IMR-90 (cell line): ENCODE measurements around the gene TTLL11. TPM values are rescaled to one million over a fixed set of nuclear protein-coding genes. Genes with fewer than 3 reads are reported as not detected.

ENCODE experiments used
- ATAC-seq: fragments of 200-7000 bp; cut with Tn5 transposase; 2 replicates; pipeline ENCODE4 v1.9.1; 2020; ENCODE audit warnings: low read depth, mild to moderate bottlenecking, moderate library complexity
- BruUV-seq: library from RNA; stranded (reverse); fragments of 400-500 nt; replicated peaks from 2 replicates; lab custom pipeline; 2021; lab: Mats Ljungman, UMichigan
- CTCF ChIA-PET: fragments of 300-600 bp; formaldehyde crosslinking; extraction: SDS; loops from one replicate; lab custom pipeline; 2021; ENCODE audit warnings: antibody characterized with exemption; lab: Yijun Ruan, JAX
- POLR2A ChIA-PET: fragments of 300-600 bp; sonication (Branson Sonifier 250); formaldehyde crosslinking; loops from one replicate; lab custom pipeline; 2022; ENCODE audit warnings: antibody characterized with exemption; ENCODE audit not compliant: unreplicated experiment; lab: Charles Lee
- DNase-seq: peaks from one replicate; pipeline ENCODE4 v3.0.0; 2013
- H2AFZ ChIP-seq: replicated peaks from 2 replicates; pipeline ENCODE3; 2013; ENCODE audit warnings: low read length, mild to moderate bottlenecking; ENCODE audit not compliant: poor library complexity
- H2AK5ac ChIP-seq: 2 replicates; pipeline ENCODE4 v1.6.1; 2013; ENCODE audit warnings: low read depth, low read length, inconsistent platforms
- H2AK9ac ChIP-seq: replicated peaks from 2 replicates; pipeline ENCODE3; 2013; ENCODE audit warnings: mild to moderate bottlenecking, low read depth, low read length, moderate library complexity; ENCODE audit not compliant: poor library complexity
- H2BK120ac ChIP-seq: 2 replicates; pipeline ENCODE4 v1.6.1; 2013; ENCODE audit warnings: low read depth, low read length, inconsistent platforms
- H2BK15ac ChIP-seq: 3 replicates; pipeline ENCODE4 v1.6.1; 2013; ENCODE audit warnings: low read depth, low read length, inconsistent platforms
- H2BK20ac ChIP-seq: 2 replicates; pipeline ENCODE4 v1.6.1; 2013; ENCODE audit warnings: low read depth, mild to moderate bottlenecking, inconsistent platforms, low read length, moderate library complexity
- H2BK5ac ChIP-seq: 2 replicates; pipeline ENCODE4 v1.6.1; 2013; ENCODE audit warnings: mild to moderate bottlenecking, low read depth, low read length, inconsistent platforms; ENCODE audit not compliant: poor library complexity, severe bottlenecking
- H3K14ac ChIP-seq: replicated peaks from 2 replicates; pipeline ENCODE4 v1.6.1; 2013; ENCODE audit warnings: low read depth, low read length, inconsistent platforms
- H3K18ac ChIP-seq: 2 replicates; pipeline ENCODE4 v1.6.1; 2013; ENCODE audit warnings: low read depth, low read length, control low read depth
- H3K23ac ChIP-seq: 2 replicates; pipeline ENCODE4 v1.6.1; 2013; ENCODE audit warnings: low read depth, low read length, inconsistent platforms
- H3K27ac ChIP-seq: 2 replicates; pipeline ENCODE4 v1.5.1; 2013; ENCODE audit warnings: mild to moderate bottlenecking, control low read depth, low read length; ENCODE audit not compliant: insufficient read depth
- H3K27me3 ChIP-seq: 2 replicates; pipeline ENCODE4 v1.6.1; 2013; ENCODE audit warnings: low read length; ENCODE audit not compliant: control insufficient read depth, insufficient read depth
- H3K36me3 ChIP-seq: 2 replicates; pipeline ENCODE4 v1.6.1; 2013; ENCODE audit warnings: low read length, mixed read lengths; ENCODE audit not compliant: control insufficient read depth, insufficient read depth
- H3K4ac ChIP-seq: 2 replicates; pipeline ENCODE4 v1.6.1; 2013; ENCODE audit warnings: low read depth, low read length, inconsistent platforms
- H3K4me1 ChIP-seq: 2 replicates; pipeline ENCODE4 v1.6.1; 2013; ENCODE audit warnings: low read length, mixed read lengths; ENCODE audit not compliant: control insufficient read depth, insufficient read depth
- H3K4me2 ChIP-seq: 2 replicates; pipeline ENCODE4 v1.6.1; 2013; ENCODE audit warnings: low read depth, mild to moderate bottlenecking, control low read depth, low read length, moderate library complexity
- H3K4me3 ChIP-seq: 2 replicates; pipeline ENCODE4 v1.5.1; 2013; ENCODE audit warnings: low read depth, mild to moderate bottlenecking, control low read depth, low read length, moderate library complexity; ENCODE audit not compliant: insufficient read depth
- H3K56ac ChIP-seq: 2 replicates; pipeline ENCODE4 v1.6.1; 2013; ENCODE audit warnings: low read length, inconsistent platforms; ENCODE audit not compliant: insufficient read depth; ENCODE audit errors: extremely low read depth
- H3K79me1 ChIP-seq, 2 experiments: 2 replicates each; pipeline ENCODE4 v1.6.1; 2013; ENCODE audit warnings: low read length in 2 of 2, inconsistent platforms in 1 of 2, low read depth in 1 of 2
- H3K9ac ChIP-seq: 2 replicates; pipeline ENCODE4 v1.6.1; 2013; ENCODE audit warnings: low read depth, low read length, control low read depth
- H3K9me1 ChIP-seq: 2 replicates; pipeline ENCODE4 v1.6.1; 2013; ENCODE audit warnings: low read length, inconsistent platforms; ENCODE audit not compliant: insufficient read depth
- H3K9me3 ChIP-seq: 2 replicates; pipeline ENCODE4 v1.6.1; 2013; ENCODE audit warnings: low read length; ENCODE audit not compliant: control insufficient read depth, insufficient read depth
- H4K20me1 ChIP-seq: 2 replicates; pipeline ENCODE4 v1.6.1; 2013; ENCODE audit warnings: low read length, inconsistent platforms; ENCODE audit not compliant: insufficient read depth
- H4K5ac ChIP-seq: 2 replicates; pipeline ENCODE4 v1.6.1; 2013; ENCODE audit warnings: mild to moderate bottlenecking, low read depth, low read length, control low read depth
- H4K8ac ChIP-seq, 2 experiments: 2 replicates each; pipeline ENCODE4 v1.6.1; 2013; ENCODE audit warnings: low read depth in 2 of 2, low read length in 2 of 2, control low read depth in 1 of 2, inconsistent platforms in 1 of 2
- H4K91ac ChIP-seq: 2 replicates; pipeline ENCODE4 v1.6.1; 2013; ENCODE audit warnings: low read depth, low read length, inconsistent platforms; ENCODE audit not compliant: insufficient read depth
- BHLHE40 ChIP-seq: fragments of 150-350 bp; IDR thresholded peaks from 2 replicates; pipeline ENCODE4 v1.6.1; 2016; ENCODE audit warnings: mild to moderate bottlenecking, low read depth, low read length
- CTCF ChIP-seq: conservative IDR thresholded peaks from 2 replicates; pipeline ENCODE4 v1.5.1; 2012; ENCODE audit warnings: mild to moderate bottlenecking, low read depth, low read length, improper control_type of control experiment
- ELK1 ChIP-seq: fragments of 150-350 bp; IDR thresholded peaks from 2 replicates; pipeline ENCODE4 v1.6.1; 2016; ENCODE audit warnings: low read depth, mild to moderate bottlenecking, low read length, moderate library complexity, borderline replicate concordance
- MAFK ChIP-seq: IDR thresholded peaks from 2 replicates; pipeline ENCODE4 v1.6.1; 2012; ENCODE audit warnings: low read depth, low read length, improper control_type of control experiment
- NFE2L2 ChIP-seq: fragments of 150-350 bp; IDR thresholded peaks from 2 replicates; pipeline ENCODE4 v1.6.1; 2016; ENCODE audit warnings: low read depth, mild to moderate bottlenecking, low read length
- POLR2A ChIP-seq: IDR thresholded peaks from 2 replicates; pipeline ENCODE4 v1.6.1; 2012; ENCODE audit warnings: mild to moderate bottlenecking, low read depth, low read length
- RAD21 ChIP-seq: IDR thresholded peaks from 2 replicates; pipeline ENCODE4 v1.6.1; 2012; ENCODE audit warnings: low read length, improper control_type of control experiment
- RCOR1 ChIP-seq: IDR thresholded peaks from 2 replicates; pipeline ENCODE4 v1.6.1; 2012; ENCODE audit warnings: mild to moderate bottlenecking, low read length, improper control_type of control experiment; ENCODE audit not compliant: insufficient replicate concordance
- RFX5 ChIP-seq: IDR thresholded peaks from 2 replicates; pipeline ENCODE4 v1.8.0; 2012; ENCODE audit warnings: low read depth, mild to moderate bottlenecking, low read length, moderate library complexity
- SMC3 ChIP-seq: fragments of 150-350 bp; IDR thresholded peaks from 2 replicates; pipeline ENCODE4 v1.6.1; 2016; ENCODE audit warnings: low read depth, mild to moderate bottlenecking, antibody characterized with exemption, low read length, moderate library complexity
- USF2 ChIP-seq: fragments of 150-350 bp; IDR thresholded peaks from 2 replicates; pipeline ENCODE4 v1.6.1; 2017; ENCODE audit warnings: mild to moderate bottlenecking, antibody characterized with exemption, low read length, low read depth
- WGBS, 2 experiments: methylation state at CpG; one replicate each; pipeline versions ENCODE4 v1.1.5 to v1.1.7; 2013; ENCODE audit warnings: missing lambda C conversion rate in 2 of 2; ENCODE audit not compliant: insufficient read length in 1 of 2; ENCODE audit errors: extremely low coverage in 2 of 2; 5-methylcytosine and 5-hydroxymethylcytosine counted together
- dilution Hi-C: fragments of 300-500 bp; cut with HindIII; formaldehyde crosslinking; loops from one replicate; pipeline ENCODE4 v1.14.3; 2018; ENCODE audit warnings: low sequenced_read_pairs; ENCODE audit not compliant: unreplicated experiment
- in situ Hi-C: fragments of 300-500 bp; cut with MboI; formaldehyde crosslinking; loops from 3 replicates; pipeline ENCODE4 v1.14.3; 2019; ENCODE audit warnings: low sequenced_read_pairs, inconsistent platforms, mixed read lengths
- intact Hi-C: fragments of 100-400 bp; cut with micrococcal nuclease; formaldehyde crosslinking; loops from 2 replicates; pipeline ENCODE4 v1.10.0; 2022
- polyA plus RNA-seq, 3 experiments: library from polyadenylated mRNA; depleted of rRNA; stranded (reverse); fragments of >200 nt; gene quantifications; 2 replicates each; pipeline ENCODE4 v1.2.3, GENCODE V29; 2012; ENCODE audit warnings: low replicate concordance in 1 of 3
- total RNA-seq: library from RNA; depleted of rRNA; stranded (reverse); fragments of >200 nt; gene quantifications from 2 replicates; pipeline ENCODE4 v1.2.3, GENCODE V29; 2012

Gene TTLL11
- total and polyA plus RNA-seq, 2 of the 4 experiments (the other 2 are of a cell fraction): 2.0 to 4.6 TPM

DNA sequence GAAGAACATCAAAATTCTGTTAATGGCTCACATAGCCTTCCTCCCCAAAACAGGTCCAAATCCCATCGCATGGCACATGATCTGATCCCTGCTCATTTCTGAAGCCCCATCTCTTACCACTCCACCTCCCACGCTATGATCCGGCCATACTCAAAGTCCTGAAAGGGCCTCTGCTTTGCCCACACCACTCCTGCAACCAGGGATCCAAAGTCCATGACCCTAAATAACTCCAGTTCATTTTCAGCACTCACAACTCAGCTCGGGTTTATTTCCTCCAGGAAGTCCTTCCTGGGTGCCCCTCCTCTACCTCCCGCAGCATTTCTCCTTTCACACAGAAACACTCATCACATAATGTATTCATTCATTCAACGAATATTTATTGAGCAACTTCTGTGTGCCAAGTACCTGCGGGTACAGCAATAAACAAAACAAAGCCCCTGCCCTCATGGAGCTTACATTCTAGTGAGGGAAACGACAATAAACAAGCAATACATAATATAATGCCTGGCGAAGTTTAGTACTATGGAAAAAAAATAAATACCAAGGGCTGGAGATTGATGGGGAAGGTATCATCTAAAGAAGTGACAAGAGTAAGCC lies 2.7 kb downstream of the TTLL11 start:
- H3K56ac ChIP-seq: no peak overlapping the region
- H3K14ac ChIP-seq: no peak overlapping the region
- no peak overlapping the region for H2BK5ac ChIP-seq
- no peak overlapping the region for H2AK5ac ChIP-seq
- no peak overlapping the region for H3K4me3 ChIP-seq
- no peak overlapping the region for H2BK20ac ChIP-seq
- no peak overlapping the region for H2BK120ac ChIP-seq
- H4K91ac ChIP-seq: no peak overlapping the region
- no peak overlapping the region for H3K4me2 ChIP-seq
- no peaks in the 10 kb centered on the region for H3K9me3 ChIP-seq
- in situ Hi-C loops (loop anchor here (10.0 kb wide), 2 partner anchors 264 to 364 kb away; no protein-coding TSS in a partner anchor), intact Hi-C loops (loop anchor here (10.0 kb wide), 3 partner anchors 364 to 724 kb away; no protein-coding TSS in a partner anchor), dilution Hi-C loops (no loop called here)
- DNase-seq: no peak
- CTCF ChIA-PET: no interaction called here
- peaks cover 19 to 61% of the 10 kb centered on the region in 2 experiments for H3K79me1 ChIP-seq
- no peak overlapping the region for H3K18ac ChIP-seq
- H3K36me3 ChIP-seq: no peaks in the 10 kb centered on the region
- H4K8ac ChIP-seq: no peak overlapping the region
- BruUV-seq: no TSS peak
- H3K23ac ChIP-seq: no peak overlapping the region
- no peaks in the 10 kb centered on the region for H3K27me3 ChIP-seq
- no peak overlapping the region for H2BK15ac ChIP-seq
- no peak for TF ChIP-seq POLR2A
- TF ChIP-seq ELK1: no peak
- TF ChIP-seq NFE2L2: no peak
- no peak for TF ChIP-seq RCOR1
- no peak for TF ChIP-seq CTCF
- TF ChIP-seq USF2: no peak
- TF ChIP-seq BHLHE40: no peak
- TF ChIP-seq MAFK: no peak
- TF ChIP-seq RAD21: no peak
- no peak for TF ChIP-seq RFX5
- no peak for TF ChIP-seq SMC3
- peaks cover 11% of the 10 kb centered on the region for H3K4me1 ChIP-seq
- 78% methylated on average over 6 of the region's 9 CpGs; no CpG with 5 or more reads in 1 of the 2 experiments for WGBS, 2 experiments
- peaks cover 13% of the 10 kb centered on the region for H3K9me1 ChIP-seq
- ATAC-seq: no peak
- H4K20me1 ChIP-seq: peaks cover 28% of the 10 kb centered on the region
- POLR2A ChIA-PET: no interaction called here
- no peak overlapping the region for H2AK9ac ChIP-seq
- no peak overlapping the region for H3K27ac ChIP-seq
- no peak overlapping the region for H3K4ac ChIP-seq
- no peak overlapping the region for H4K5ac ChIP-seq
- H2AFZ ChIP-seq: no peak overlapping the region
- no peak overlapping the region for H3K9ac ChIP-seq
